Activated CD8-positive, alpha-beta T cell treated with anti-CD3 and anti-CD28 coated beads for 36 hours (primary cell): Measurements from ENCODE around the gene PTPRG. TPM values are rescaled to one million over a fixed set of nuclear protein-coding genes. Genes with fewer than 3 reads are reported as not detected.

ENCODE experiments used
- ATAC-seq: fragments of 200-7000 bp; cut with Tn5 transposase; one replicate; pipeline ENCODE4 v1.10.0; 2021; ENCODE audit warnings: mild to moderate bottlenecking, moderate library complexity
- CTCF ChIA-PET: fragments of 350-600 bp; sonication (Branson Sonifier 250); formaldehyde crosslinking; loops from one replicate; lab custom pipeline; 2021; ENCODE audit warnings: antibody characterized with exemption; lab: Charles Lee
- POLR2A ChIA-PET: fragments of 350-600 bp; sonication (Branson Sonifier 250); formaldehyde crosslinking; loops from one replicate; lab custom pipeline; 2021; ENCODE audit warnings: antibody characterized with exemption; lab: Charles Lee
- DNase-seq: peaks from one replicate; pipeline ENCODE4 v3.0.0-alpha.2; 2020
- H3K27ac Mint-ChIP-seq: one replicate; pipeline ENCODE4 v1.8.0; 2021; ENCODE audit warnings: mild to moderate bottlenecking, mixed read lengths
- H3K27me3 Mint-ChIP-seq: one replicate; pipeline ENCODE4 v1.8.0; 2021; ENCODE audit warnings: mixed read lengths
- H3K36me3 Mint-ChIP-seq: one replicate; pipeline ENCODE4 v1.8.0; 2021; ENCODE audit warnings: low read depth, mixed read lengths
- H3K4me1 Mint-ChIP-seq: one replicate; pipeline ENCODE4 v1.8.0; 2021; ENCODE audit warnings: low read depth, mixed read lengths
- H3K4me3 Mint-ChIP-seq: one replicate; pipeline ENCODE4 v1.8.0; 2021; ENCODE audit warnings: mild to moderate bottlenecking, moderate library complexity, mixed read lengths
- H3K9me3 Mint-ChIP-seq: one replicate; pipeline ENCODE4 v1.8.0; 2021; ENCODE audit warnings: mixed read lengths
- CTCF ChIP-seq: fragments of 200-600 bp; IDR thresholded peaks from one replicate; pipeline ENCODE4 v1.8.0; 2022; ENCODE audit warnings: antibody characterized with exemption, mild to moderate bottlenecking
- intact Hi-C: fragments of 100-400 bp; cut with micrococcal nuclease; formaldehyde crosslinking; loops from one replicate; pipeline ENCODE4 v1.10.0; 2022
- total RNA-seq, 2 experiments: library from RNA; stranded (reverse); gene quantifications; one replicate each; pipeline ENCODE4 v1.2.3, GENCODE V29; 2021

The PTPRG gene
- total RNA-seq, 2 experiments from 2014 or later: not detected

GRCh38 chr3:62007036-62007435 lies 445.7 kb downstream of the PTPRG start:
- ATAC-seq: no peak

GRCh38 chr3:62010989-62011388 lies 449.6 kb downstream of the PTPRG start:
- Mint-ChIP-seq H3K27me3 (no peaks in the 10 kb centered on the region), H3K9me3 (no peaks in the 10 kb centered on the region), H3K36me3 (no peaks in the 10 kb centered on the region), H3K27ac (no peak overlapping the region), H3K4me1 (no peaks in the 10 kb centered on the region), H3K4me3 (no peak overlapping the region)
- ChIA-PET CTCF (no interaction called here), POLR2A (no interaction called here)
- intact Hi-C loops: no loop called here
- DNase-seq: no peak
- TF ChIP-seq CTCF: no peak
- ATAC-seq: no peak

More at GRCh38 chr3:62007036-62007435, 445.7 kb downstream of the PTPRG start:
- ChIA-PET CTCF (no interaction called here), POLR2A (no interaction called here)
- intact Hi-C loops: loop anchor here (10.0 kb wide), 1 partner anchor 1032 kb away; no protein-coding TSS in a partner anchor
- TF ChIP-seq CTCF: no peak
- Mint-ChIP-seq H3K36me3 (no peaks in the 10 kb centered on the region), H3K9me3 (no peaks in the 10 kb centered on the region), H3K4me1 (no peaks in the 10 kb centered on the region), H3K27ac (no peak overlapping the region), H3K4me3 (no peak overlapping the region), H3K27me3 (no peaks in the 10 kb centered on the region)
- no peak for DNase-seq

- no peak for TF ChIP-seq CTCF
- Mint-ChIP-seq H3K36me3 (no peaks in the 10 kb centered on the region), H3K9me3 (no peaks in the 10 kb centered on the region), H3K4me3 (no peak overlapping the region), H3K4me1 (no peaks in the 10 kb centered on the region), H3K27ac (no peak overlapping the region), H3K27me3 (no peaks in the 10 kb centered on the region)
- no peak for DNase-seq
- CTCF ChIA-PET: no interaction called here
- intact Hi-C loops: no loop called here
- no peak for ATAC-seq
- POLR2A ChIA-PET: no interaction called here
Measured at GRCh38 chr3:62011666-62012065, 450.3 kb downstream of the PTPRG start.

- Mint-ChIP-seq H3K4me1 (no peaks in the 10 kb centered on the region), H3K27me3 (no peaks in the 10 kb centered on the region), H3K36me3 (no peaks in the 10 kb centered on the region), H3K27ac (no peak overlapping the region), H3K9me3 (no peaks in the 10 kb centered on the region), H3K4me3 (no peak overlapping the region)
- TF ChIP-seq CTCF: no peak
- DNase-seq (no peak), ATAC-seq (no peak)
- POLR2A ChIA-PET: no interaction called here
- CTCF ChIA-PET: no interaction called here
- intact Hi-C loops: no loop called here
Measured at GRCh38 chr3:62013951-62014350, 452.6 kb downstream of the PTPRG start.

- no peaks in the 10 kb centered on the region for H3K9me3 Mint-ChIP-seq
- H3K4me3 Mint-ChIP-seq: no peak overlapping the region
- no peaks in the 10 kb centered on the region for H3K27me3 Mint-ChIP-seq
- DNase-seq (no peak), ATAC-seq (no peak)
- POLR2A ChIA-PET: no interaction called here
- H3K27ac Mint-ChIP-seq: no peak overlapping the region
- H3K36me3 Mint-ChIP-seq: no peaks in the 10 kb centered on the region
- intact Hi-C loops: no loop called here
- no peak for TF ChIP-seq CTCF
- CTCF ChIA-PET: no interaction called here
- H3K4me1 Mint-ChIP-seq: no peaks in the 10 kb centered on the region
Measured at GRCh38 chr3:62015111-62015510, 453.7 kb downstream of the PTPRG start.
